Daoy (cell line): ENCODE results near the gene GLRA3. TPM values are rescaled to one million over a fixed set of nuclear protein-coding genes. Genes with fewer than 3 reads are reported as not detected.
"Not testable (repeated sequence)": the region's sequence is repeated elsewhere in the genome, so short reads cannot be mapped to it uniquely, and the experiment has no call there.

Source experiments
- DNase-seq: peaks from one replicate; pipeline ENCODE4 v3.0.0-alpha.2; 2015; ENCODE audit warnings: low read depth
- total RNA-seq: library from RNA; depleted of rRNA; stranded (reverse); fragments of >200 nt; shearing (Covaris generic); gene quantifications from 2 replicates; pipeline ENCODE4 v1.2.3, GENCODE V29; 2014

Gene GLRA3
- total RNA-seq, 1 experiment from 2014 or later: not detected

GRCh38 chr4:174663216-174663615 is 165.8 kb downstream of the GLRA3 start:
- DNase-seq: no peak

DNA sequence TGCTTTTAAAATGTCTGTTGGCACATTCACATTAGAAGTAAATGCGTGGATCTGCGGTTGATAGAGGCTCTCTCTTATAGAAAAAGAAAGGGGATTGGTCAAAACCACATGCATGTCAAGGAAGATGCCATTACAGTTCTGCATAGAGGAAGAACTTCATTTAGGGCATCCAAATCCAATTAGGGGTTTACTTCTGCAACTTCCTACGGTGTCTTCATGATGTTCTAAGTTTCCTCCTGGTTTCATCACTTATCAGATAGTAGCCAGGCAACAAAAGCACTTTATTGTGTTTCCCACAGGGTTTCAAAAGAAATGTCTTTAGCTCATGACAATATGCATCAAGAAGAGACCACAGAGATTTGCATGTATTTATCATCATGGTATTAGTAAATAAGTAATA is 170.8 kb downstream of the GLRA3 start:
- no peak for DNase-seq

DNA sequence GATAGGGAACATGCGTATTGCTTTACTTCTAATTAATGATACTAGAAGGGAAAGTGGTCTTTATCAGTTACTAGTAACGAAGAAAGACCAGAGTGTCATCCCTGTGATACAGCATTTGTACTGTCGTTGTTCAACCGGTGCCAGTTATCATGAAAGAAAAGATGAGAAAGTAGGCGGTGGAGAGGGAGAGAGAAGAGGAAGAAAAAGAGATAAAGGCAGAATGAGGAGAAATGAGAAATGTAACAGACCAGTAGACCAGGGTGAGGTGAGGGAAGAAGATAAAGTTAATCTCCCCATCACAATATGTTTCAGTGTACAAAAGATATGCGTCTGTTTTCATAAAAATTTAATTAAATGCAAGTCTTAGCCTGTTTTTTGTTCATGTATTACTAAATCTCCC is 171.6 kb downstream of the GLRA3 start:
- DNase-seq: no peak

- no peak for DNase-seq
Observed at GRCh38 chr4:174654634-174655033, 174.4 kb downstream of the GLRA3 start.

GRCh38 chr4:174650711-174651355 is 178.2 kb downstream of the GLRA3 start:
- DNase-seq: no peak

- DNase-seq: no peak
Observed at GRCh38 chr4:174648812-174649211, 180.2 kb downstream of the GLRA3 start.

GRCh38 chr4:174646326-174646725 is 182.7 kb downstream of the GLRA3 start:
- no peak for DNase-seq

GRCh38 chr4:174640146-174640545 is 188.9 kb downstream of the GLRA3 start:
- no peak for DNase-seq

GRCh38 chr4:174635732-174636131 is 193.3 kb downstream of the GLRA3 start:
- no peak for DNase-seq

DNA sequence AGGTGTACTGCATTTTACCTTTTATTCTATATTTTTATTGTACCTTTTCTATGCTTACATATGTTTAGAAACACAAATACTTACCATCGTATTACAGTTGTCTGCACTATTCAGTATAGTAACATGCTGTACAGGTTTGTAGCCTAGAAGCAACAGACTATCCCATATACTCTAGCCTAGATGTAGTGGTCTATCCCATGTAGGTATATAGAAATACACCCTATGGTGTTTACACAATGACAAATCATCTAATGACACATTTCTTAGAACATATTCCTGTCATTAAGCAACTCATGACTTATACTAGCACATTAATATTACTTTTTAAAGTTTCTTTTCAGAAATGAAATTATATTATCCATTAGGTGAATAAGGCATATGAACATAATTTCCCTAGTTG is 195.6 kb downstream of the GLRA3 start:
- DNase-seq: no peak

DNA sequence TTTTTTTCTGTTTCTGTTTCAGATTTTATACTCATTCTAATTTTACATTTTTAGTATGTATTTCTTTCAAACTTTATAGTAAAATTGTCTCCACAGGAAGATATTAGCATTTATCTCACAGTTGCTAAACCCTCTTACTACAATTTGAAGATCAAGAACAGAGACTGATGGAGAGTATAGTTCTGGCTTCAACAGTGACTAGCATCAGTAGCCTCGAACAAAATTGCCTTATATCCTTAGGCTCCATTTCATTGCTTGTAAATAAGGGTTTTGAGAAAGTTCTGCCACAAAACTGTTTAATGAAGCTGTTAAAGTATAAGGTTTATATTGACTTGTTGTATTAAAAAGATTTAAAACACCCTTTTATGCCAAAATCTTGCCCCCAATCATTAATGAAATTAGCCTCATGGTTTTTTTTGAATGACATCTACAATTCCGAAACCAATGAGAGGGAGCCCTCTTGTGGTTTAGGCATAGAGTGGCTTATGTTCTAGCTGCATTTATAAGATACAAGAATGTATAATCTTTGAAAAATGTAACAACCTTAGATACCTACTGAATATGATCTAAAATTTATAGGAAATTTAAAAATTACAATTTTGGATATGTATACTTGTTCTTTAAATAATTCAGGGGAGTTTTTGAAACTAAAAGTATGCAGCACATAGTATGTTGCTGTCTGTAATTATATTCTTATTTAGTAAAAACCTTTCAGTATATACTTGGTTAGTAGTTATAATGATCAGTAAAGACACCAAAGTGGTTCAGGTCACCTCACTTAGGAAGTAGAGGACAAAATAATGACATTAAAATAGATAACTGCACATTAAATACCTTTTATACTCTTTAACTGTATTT is 196.9 kb downstream of the GLRA3 start:
- DNase-seq: peak; percentile 20

DNA sequence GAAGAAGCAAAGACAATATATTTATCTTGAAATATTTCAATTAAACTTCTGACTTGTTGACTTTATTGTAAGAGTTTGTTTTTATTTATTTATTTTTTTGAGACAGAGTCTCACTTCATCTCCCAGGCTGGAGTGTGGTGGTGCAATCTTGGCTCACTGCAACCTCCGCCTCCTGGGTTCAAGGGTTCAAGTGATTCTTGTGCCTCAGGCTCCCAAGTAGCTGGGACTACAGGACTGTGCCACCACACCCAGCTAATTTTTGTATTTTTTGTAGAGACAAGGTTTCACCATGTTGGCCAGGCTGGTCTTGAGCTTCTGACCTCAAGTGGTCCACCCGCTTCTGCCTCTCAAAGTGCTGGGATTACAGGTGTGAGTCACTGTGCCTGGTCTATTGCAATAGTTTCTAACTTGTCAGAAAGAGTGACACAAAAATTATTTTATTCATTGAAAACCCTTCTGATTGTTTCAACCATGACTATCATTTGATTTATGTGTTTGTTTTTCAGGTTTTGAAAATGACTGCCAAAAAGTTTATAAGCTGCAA is 199.1 kb downstream of the GLRA3 start:
- DNase-seq: not testable (repeated sequence)

- DNase-seq: no peak
Observed at GRCh38 chr4:174629265-174629664, 199.8 kb downstream of the GLRA3 start.

- DNase-seq: no peak
Observed at GRCh38 chr4:174628191-174628590, 200.9 kb downstream of the GLRA3 start.

GRCh38 chr4:174627473-174627872 is 201.6 kb downstream of the GLRA3 start:
- no peak for DNase-seq

DNA sequence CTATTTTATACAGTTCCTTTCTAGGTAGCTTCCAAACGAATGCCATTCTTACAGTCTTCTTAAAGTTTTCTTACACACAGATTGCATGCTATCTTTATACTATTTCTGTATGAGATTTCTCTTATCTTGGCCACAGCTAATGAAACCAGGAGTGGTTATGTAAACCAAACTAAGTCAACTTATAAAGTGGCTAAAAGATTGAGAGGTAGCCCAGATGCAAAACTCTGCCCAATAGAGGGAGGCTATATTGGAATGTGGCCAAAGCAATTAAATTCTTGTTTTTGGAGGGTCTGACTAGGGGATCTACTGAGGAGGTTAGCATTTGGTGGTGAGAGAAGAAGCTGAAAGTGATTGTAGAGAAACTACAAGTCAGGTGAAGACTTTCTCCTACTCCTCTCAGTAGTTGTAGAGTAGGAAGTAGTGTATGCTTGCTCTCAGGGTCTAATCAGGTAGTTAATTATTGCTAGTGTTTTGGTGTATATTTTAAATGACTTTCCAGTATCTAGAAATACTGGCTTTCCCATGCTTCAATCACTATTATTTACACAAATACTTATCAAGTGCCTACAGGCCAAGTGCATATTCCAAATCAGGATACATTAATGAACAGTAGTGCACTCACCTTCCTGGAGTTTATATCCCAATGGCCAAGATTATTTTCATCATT is 202.6 kb downstream of the GLRA3 start:
- no peak for DNase-seq

GRCh38 chr4:174616661-174617060 is 212.4 kb downstream of the GLRA3 start:
- no peak for DNase-seq

- DNase-seq: no peak
Observed at GRCh38 chr4:174613979-174614378, 215.1 kb downstream of the GLRA3 start.

- DNase-seq: no peak
Observed at GRCh38 chr4:174611792-174612191, 217.3 kb downstream of the GLRA3 start.

GRCh38 chr4:174607792-174608191 is 221.3 kb downstream of the GLRA3 start:
- DNase-seq: no peak

GRCh38 chr4:174604198-174604597 is 224.8 kb downstream of the GLRA3 start:
- peak; percentile 15 for DNase-seq

DNA sequence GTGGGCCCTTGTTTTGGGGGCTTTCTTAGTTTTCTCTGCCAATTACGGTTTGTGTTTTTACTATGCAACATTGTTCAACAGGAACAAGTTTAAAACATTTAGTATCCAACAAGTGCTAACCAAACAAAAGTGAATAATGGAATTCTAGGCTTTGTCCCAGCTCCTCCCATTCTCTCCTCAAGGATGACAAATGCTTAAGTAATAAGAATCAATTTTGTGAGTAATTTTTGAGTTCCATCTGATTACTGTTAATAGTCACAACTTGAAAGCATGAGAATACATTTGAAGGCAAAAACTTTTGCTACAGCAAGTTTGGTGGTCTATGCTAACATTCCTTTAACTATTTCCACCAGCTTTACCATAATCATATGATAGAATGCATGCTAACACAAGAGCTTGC is 228.7 kb downstream of the GLRA3 start:
- DNase-seq: no peak
